GM19438 (cell line): Measurements from ENCODE around the gene MYBPH.

Experiments
- ATAC-seq: cut with Tn5 transposase; IDR thresholded peaks from one replicate; pipeline ENCODE4 v1.9.1; 2021; ENCODE audit warnings: low read depth; ENCODE audit not compliant: unreplicated experiment

Gene MYBPH

DNA sequence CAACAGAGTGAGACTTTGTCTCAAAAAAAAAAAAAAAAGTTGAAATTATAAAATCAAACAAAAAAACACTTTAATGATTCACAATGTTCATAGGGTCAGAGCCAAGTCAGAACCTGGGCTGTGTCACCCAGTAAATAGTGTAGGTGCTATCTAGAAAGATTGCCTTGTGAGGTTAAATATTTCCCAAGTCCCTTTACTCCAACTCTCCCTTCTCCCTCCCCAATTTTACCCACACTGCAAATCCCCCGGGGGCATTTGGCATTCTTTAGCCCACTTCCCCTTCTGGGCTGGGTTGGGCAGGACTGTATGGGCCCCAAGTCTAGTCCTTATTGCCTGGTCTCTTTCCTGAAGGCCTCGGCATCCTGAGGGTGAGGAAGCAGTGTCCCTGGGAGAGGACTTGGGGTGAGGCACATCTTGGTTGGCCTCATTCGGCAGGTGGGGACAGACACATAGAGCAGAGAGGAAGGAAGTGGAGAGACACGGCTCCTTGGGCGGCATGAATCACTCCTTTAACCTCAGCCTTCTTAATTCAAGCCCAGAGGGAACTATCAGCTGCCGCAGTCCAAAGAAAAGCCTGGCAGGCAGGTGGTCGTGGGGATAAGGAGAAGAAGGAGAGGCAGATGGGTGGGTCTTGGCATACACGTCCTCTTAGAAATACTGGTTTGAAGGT is 39.9 kb downstream of the MYBPH start:
- no peak for ATAC-seq

DNA sequence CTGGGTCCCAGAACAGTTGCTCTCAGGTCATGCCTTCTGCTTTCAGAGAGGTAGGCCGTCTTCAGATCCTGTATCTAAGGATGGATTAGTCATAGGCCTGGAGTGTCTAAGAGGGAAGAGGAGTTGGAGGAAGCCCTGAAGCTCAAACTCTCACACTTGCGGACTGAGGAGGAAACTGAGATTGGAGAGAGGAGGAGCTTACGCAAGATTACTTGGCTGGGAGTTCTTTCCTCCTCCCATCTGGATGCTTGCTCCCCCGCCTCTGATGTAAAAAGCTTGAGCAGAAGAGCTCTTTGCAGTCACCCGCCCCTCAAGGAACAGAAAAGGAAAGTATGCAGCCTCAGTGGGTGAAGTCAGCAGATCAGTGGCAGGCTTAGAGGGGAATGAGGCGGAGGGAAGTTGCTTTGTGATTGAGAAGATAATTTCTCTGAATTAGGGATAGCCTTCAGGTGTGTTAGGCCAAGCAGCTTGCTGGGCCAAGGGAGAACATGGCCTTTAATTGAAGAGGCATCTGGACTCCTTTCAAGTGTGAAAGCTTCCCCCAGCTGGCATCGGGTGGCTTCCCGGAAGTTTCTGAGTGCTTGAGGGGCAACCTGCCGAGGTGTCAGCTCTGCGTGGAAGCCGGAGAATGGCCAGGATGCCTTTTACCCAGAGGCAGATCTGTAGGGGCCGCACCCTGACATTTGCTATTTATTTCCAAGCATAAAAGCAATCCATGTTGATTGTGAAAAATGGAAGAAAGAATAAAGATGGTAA is 41.5 kb downstream of the MYBPH start:
- no peak for ATAC-seq

DNA sequence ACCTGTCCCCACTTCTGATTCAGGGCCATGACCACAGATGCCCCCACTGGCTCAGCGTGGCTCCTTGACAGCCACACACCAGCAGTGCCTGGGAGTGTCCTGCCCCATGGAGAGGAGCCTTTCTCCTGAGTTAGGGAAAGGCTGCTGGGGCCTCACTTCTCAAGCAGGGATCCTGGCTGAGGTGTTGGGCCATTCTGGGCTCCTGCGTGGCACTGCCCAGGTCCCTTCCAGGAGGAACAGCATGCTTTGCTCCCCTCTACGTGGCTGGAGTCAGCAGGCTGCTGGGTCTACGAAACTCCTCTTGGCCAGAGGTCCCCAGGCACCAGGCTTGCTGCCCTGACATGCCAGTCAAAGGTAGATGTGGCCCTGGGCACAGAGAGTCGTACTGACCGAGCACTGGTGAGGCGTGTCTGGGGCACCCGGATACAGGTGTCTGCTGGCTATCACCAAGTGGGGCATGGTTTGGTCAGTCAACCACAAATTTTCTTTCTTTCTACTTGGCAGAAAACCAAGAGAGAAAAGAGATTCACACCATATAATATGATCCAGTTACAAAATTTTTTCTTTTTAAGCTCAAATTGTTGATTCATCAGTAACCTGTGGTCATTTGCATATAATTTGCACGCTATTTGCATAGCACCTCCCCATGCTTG is 44.0 kb downstream of the MYBPH start:
- no peak for ATAC-seq

DNA sequence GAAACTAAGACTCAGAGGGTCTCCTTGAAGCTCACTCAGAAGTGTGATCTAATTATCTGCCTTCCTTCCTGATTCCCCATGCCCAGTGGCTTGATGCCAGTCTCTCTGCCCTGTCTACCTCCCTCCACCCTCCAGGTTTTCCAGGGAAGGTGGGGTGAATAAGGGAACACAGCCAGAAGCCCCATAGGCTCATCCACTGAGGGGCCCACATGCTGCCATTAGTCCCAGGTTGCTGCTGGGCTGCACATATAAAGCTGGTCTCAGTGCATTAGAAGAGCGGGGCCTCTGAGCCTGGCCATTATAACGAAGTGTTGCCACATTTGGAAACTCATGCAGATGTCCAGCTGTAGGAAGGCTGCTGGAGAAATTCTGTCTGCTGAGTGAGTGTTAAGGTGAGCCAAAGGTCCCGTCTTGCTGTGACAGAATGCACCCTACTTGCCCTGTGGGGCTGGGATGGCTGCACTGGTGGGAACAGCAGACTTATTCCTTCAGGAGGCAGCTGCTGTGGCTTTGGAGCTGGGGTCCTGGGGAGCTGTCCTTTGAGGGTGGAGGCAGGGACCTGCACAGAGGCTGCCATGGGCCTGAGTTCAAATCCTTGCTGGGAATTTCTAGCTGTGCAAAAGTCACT is 45.2 kb downstream of the MYBPH start:
- no peak for ATAC-seq

DNA sequence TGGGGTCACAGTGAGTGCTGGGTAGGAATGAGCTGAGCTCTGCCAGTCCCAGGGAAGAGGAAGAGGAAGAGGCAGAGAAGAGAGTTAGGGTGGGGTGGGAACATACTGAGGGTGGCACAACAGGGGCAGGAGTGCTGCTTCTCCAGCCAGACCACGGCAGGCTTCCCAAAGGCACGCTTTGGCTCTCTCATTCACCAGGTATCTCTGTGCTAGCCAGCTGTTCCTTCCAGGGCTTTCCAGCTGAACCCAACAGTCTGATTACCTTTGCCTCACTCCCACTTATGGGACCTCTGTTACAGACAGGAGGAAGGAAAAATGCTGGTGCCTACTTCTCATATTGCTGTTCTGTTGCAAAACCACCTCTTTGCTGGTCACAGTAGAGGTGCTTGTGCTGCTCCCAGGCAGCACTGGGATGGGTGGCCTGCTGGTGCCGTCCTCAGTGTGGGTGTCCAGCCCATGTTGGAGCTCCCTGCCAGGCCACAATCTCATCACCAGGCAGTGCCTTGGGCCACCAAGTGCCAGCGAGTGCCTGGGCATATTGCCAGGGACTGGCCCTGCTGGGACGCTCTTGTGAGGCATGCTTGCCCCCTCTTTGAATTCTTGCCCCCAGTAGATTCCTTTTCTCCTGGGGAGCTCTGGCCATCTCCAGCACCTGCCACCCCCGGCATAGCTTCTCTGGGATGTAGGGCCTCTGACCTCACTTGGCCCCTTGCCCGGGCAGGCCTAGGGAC is 46.0 kb downstream of the MYBPH start:
- no peak for ATAC-seq

DNA sequence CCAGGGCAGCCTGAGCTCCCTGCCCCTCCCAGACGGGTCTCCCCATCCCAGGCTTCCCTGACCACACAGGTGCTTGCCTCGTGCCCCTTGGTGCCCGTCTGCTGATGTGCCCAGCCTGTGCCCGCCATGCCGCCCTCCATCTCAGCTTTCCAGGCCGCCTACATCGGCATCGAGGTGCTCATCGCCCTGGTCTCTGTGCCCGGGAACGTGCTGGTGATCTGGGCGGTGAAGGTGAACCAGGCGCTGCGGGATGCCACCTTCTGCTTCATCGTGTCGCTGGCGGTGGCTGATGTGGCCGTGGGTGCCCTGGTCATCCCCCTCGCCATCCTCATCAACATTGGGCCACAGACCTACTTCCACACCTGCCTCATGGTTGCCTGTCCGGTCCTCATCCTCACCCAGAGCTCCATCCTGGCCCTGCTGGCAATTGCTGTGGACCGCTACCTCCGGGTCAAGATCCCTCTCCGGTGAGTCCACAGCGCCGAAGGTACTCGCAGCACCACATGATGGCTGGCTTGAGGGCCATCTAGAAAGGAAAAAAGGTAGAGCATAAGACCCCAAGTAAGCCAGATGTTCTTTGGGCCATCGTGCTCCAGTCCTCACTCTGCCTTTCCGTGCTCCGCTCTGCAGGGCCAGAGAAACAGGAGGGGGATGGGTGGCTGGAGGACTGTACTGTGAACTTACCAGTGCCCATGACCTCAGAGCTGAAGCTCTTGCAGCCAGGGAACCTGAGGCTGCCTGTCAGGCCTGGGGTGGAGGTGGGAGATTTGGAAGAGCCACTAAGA is 46.7 kb downstream of the MYBPH start:
- ATAC-seq, result no peak

DNA sequence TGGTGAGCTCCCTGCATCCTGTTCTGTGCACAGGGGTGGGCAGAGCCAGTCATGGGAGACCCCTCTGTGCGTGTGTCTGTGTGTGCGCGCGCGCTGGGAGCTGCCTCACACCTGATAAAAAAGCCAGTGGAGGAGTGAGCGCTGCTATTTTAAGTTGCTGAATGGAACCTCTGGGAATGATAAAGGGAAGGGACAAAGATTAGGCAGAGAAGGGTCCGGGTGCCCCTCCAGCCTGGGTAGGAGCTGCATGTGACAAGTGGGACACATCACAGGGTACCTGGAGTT is 47.3 kb downstream of the MYBPH start:
- no peak for ATAC-seq

DNA sequence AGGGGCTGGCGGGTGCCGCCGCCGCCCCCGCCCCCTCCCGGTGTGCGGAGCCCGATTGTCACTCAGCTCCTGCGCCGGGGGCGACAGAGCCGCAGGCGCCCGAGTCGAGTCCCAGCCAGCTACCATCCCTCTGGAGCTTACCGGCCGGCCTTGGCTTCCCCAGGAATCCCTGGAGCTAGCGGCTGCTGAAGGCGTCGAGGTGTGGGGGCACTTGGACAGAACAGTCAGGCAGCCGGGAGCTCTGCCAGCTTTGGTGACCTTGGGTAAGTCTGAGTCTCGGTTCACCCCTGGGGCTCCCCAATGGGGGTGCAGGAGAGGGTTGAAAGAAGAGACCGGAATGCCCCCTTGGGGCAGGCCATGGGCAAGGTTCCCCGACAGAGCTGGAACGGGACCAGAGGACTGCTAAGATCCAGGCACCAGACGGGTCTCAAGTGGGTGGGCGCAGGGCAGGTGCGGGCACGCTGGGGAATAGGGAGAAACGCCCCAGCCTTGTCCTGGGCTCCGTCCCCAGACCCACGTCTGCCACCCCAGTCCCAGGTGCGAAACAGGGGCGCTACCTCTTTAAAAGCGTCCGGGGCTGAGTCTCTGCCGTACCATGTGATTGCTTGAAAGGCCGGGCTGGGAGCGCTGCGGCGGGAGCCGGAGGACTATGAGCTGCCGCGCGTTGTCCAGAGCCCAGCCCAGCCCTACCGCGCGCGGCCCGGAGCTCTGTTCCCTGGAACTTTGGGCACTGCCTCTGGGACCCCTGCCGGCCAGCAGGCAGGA is 47.8 kb downstream of the MYBPH start, which contains the start of gene ADORA1:
ADORA1 (plus strand) TSS at position 61 of the 765 bp plus-strand sequence. CDS start 1,116 bp downstream, outside the sequence.
- ATAC-seq, result no peak

DNA sequence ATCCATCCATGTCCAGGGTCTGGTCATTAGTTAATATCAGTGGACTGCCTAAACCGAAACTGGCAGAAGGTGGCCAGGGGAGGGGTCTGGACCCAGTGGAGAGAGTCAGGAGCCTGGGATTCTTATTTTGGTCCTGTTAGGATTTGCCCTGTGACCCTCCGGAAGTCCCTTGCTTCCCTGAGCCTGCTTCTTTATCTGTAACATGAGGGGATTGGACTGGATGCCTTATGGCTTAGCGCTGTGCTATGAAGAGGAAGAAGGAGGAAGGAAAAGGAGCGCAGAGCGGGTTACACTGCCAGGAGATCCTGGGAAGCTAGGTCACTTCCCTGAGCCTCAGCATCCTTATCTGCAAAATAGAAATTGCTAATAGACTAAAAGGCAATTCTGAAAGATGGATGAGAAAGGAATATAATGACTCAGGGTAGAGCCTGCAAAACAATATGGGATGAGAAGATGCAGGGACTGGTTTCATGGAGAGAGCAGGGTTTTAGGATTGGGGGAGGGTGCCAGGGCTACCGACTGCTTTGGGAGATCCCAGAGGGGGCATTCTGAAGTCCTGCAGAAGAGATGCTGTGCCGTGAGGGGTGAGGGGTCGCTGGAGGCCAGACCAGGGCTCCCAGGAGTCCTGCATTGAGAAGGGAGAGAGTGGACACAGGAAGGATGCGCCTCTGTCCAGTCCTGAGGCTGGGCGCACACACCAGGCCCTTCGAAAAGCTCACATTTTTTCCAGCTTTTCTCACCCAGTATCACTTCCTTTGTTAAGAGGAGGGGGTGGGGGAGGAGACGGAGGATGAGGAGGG is 48.6 kb downstream of the MYBPH start:
- no peak for ATAC-seq

DNA sequence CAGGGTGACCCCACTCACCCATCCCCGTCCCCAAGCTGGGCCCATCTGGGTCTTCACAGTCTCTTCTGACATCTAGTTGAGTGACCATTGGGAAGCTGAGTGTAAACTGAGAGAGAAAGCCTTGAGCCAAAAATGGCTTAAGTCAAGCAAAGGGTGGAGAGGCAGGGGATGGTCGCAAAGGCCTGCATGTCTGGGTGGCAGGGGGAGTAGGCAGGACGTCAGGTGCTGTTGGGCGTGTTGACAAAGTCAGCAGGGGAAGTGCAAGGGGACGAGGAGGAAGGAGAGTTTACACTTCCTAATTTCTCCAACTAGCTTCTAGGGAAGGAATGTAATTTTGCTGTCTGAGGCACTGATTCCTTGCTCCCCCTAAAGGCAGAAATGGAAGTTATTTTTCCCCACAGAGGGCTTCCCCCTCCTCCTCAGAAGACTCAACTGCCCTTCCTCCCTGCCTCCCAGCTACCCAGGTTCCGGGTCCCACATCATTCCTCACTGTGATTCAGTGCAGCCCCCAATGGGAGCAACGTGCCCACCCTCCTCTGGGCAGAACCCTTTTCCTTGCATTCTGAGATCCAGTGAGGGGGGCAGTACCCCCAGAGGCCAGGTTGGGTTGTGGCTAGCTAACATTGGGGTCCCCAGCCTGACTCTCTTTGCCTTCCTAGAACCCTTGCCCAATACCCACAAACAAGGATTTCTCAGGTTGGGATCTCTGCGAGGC is 49.3 kb downstream of the MYBPH start:
- no peak for ATAC-seq

DNA sequence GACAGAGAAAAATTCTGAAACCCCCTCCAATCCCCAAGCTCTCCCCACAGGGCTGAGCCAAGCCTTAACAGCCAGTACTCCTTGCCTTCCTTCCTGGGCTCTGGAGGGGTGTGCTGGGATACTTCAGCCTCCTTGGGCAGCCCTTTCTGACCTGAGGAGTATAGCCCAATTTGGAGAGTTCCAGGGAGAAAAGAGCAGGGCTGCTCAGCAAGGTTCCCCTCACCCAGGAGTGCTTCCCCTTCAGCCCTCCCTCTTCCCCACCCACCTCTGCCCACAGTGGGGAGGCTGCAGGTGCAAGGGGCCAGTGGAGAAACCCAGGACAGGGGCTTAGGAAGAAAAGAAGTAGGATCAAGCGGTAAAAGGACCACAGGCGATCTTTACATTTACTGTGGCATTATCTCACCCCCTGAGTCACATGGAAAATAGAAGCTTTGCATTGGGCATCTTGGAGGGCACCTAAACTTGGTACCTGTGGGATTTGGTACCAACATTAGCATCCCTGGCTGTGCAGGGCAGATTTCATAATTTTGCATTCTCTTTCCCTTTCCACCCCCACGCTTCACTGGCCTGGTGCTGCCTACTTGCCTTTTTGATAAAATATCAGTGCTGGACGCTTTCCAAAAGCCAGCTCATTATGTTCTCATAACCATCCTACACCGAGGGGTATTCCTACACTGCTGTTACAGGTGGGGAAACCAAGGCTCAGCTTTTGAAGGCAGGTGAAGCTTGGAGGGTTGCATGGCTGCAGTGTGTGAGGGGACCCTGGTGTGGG is 50.9 kb downstream of the MYBPH start:
- no peak for ATAC-seq

DNA sequence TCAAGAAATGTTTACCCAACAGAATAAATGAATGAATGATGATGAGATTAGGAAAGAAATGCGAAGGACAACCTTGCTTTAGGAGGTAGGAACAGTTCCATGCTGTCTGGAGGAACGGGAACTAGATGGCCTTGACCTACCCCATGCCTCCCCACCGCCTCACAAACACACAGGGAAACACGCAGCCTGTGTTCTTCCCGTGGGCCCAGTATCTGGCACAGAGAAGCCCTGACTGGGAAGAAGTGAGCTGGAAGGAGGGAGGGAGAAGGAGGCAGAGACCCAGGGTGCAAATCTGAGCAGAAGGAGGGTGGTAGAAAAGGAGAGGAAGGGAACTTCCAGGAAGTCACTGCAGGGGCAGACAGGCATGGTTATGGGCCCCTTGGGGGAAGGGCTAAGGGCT is 51.6 kb downstream of the MYBPH start:
- ATAC-seq, result no peak

DNA sequence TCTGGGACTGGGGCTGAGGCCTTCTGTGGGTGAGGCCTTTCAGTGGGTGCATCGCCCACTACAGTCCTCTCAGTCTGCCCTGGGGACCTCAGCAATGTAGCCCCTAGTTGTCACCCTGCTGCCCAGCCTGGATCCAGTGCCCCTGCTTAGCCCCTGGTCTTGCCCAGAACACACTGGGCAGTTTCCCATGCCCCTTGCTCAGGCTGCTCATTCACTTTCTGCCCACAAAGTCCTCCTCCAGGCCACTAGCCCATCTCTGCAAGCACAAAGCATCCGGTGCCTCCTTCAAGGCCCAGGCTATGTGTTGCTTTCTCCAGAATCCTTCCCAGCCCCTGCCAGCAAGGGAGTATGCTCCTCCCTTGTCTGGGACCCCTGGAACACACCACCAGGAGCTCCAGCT is 53.5 kb downstream of the MYBPH start:
- ATAC-seq, result no peak

DNA sequence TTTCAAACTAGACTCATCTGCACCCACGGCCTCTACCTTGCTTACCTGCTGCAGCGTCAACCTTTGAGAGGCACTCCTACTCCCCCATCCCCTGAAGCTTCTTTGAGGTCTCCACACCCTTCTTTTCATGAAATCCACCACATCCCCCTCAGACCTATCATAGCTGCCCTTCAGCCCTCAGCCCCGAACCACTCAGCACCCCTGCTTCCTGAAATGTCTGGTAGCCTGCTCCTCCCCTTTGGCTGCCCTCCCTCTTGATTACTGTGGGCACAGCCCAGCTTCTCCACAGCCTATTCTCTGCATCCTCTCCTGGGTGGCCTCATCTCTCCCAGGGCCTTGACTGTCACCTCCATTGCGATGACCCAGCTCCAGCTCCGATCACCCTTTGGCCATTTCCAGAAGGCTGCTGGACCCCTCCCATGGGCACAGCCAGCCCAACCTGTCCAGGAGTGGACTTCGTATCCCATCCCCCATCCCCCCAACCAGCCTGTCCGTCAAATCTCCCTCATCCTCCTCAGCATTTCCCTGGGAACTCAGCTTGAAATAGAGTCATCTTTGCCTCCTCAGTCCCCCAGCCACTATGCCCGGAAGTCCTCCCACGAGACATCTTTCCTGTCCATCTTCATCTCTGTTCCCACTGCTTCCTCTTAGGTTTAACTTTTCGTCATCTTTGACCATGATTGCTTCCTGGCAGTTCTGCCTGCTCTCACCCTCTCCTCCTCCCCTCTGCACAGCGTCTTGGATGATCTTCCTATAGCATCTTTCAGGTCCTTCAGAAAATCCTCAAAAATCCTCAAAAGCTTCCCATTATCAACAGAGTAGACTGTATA is 54.2 kb downstream of the MYBPH start:
- no peak for ATAC-seq

DNA sequence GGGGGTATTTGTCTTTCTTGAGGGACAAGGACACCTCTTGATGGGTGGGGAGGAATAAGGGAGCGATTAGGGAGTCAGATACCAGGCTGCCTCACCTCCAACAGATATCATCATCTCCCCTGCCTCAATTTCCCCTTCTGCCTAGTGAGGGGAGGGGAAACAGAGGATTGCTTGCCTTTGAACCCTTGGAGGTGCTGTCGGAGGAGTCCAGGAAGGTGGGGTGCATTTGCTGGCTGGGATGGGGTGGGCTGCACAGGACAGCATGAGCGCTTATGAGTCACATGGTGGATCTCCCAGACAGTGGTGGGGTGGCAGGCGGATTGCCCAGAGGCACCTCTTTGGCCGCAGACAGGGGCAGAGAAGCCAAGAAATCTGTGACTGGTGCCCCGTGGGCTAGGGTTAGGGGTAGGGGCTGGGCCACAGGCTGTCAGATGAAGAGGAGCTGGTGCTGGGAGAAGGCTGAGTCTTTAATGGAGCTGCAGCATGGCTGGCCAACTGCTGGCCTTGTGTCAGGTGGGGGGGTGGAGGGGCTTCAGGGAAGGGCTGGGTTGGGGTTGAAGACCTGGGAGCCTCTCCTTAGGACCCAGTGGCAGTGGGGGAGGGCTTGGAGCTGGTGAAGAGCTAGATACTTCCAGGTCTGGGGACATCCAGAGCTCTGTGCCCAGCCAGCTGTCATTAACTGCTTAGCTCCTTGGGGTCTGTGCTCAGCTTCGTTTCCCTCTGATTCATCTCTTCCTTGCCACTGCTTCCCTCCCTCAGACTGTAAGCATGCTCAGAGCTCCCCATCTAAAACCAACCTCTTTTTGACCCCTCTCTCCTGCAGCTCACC is 55.1 kb downstream of the MYBPH start:
- no peak for ATAC-seq
